KG1 (cell line): ENCODE measurements around the gene GRK5.
"Not testable (repeated sequence)": the region's sequence is repeated elsewhere in the genome, so short reads cannot be mapped to it uniquely, and the experiment has no call there.

Source experiments
- DNase-seq: peaks from one replicate; lab custom pipeline; 2025; lab: John Stamatoyannopoulos, UW

The GRK5 gene

GRCh38 chr10:119421891-119422681, 214.7 kb downstream of the GRK5 start:
- DNase-seq, result no peak

- DNase-seq, result no peak
Observed at GRCh38 chr10:119422682-119423509, 215.5 kb downstream of the GRK5 start.

- no peak for DNase-seq
Observed at GRCh38 chr10:119423510-119424257, 216.3 kb downstream of the GRK5 start.

GRCh38 chr10:119424258-119424975, 217.0 kb downstream of the GRK5 start:
- no peak for DNase-seq

- no peak for DNase-seq
Observed at GRCh38 chr10:119425102-119425880, 217.9 kb downstream of the GRK5 start.

GRCh38 chr10:119425881-119426170, 218.5 kb downstream of the GRK5 start:
- DNase-seq, result no peak

GRCh38 chr10:119426699-119427098, 219.3 kb downstream of the GRK5 start:
- DNase-seq, result no peak

GRCh38 chr10:119427263-119427864, 220.0 kb downstream of the GRK5 start:
- DNase-seq, result no peak

- DNase-seq, result no peak
Observed at GRCh38 chr10:119428789-119429188, 221.4 kb downstream of the GRK5 start.

- no peak for DNase-seq
Observed at GRCh38 chr10:119429771-119430170, 222.4 kb downstream of the GRK5 start.

- no peak for DNase-seq
Observed at GRCh38 chr10:119431034-119431772, 223.8 kb downstream of the GRK5 start.

- DNase-seq, result no peak
Observed at GRCh38 chr10:119431773-119432135, 224.4 kb downstream of the GRK5 start.

- not testable (repeated sequence) for DNase-seq
Observed at GRCh38 chr10:119434942-119435341, 227.6 kb downstream of the GRK5 start.

GRCh38 chr10:119438717-119439116, 231.3 kb downstream of the GRK5 start:
- DNase-seq, result no peak

GRCh38 chr10:119439922-119440321, 232.6 kb downstream of the GRK5 start:
- DNase-seq, result no peak

GRCh38 chr10:119441151-119441821, 233.9 kb downstream of the GRK5 start:
- no peak for DNase-seq

- no peak for DNase-seq
Observed at GRCh38 chr10:119441921-119442757, 234.8 kb downstream of the GRK5 start.

GRCh38 chr10:119442758-119443060, 235.3 kb downstream of the GRK5 start:
- no peak for DNase-seq

GRCh38 chr10:119443441-119443840, 236.1 kb downstream of the GRK5 start:
- DNase-seq, result no peak
